HEK293 (cell line): ENCODE data around the gene ASTN2.
A peak's percentile ranks its signal among the peaks of the same experiment; 100 is the strongest.

Source experiments
- CTCF ChIA-PET: fragments of 350-600 bp; formaldehyde crosslinking; extraction: SDS; loops from one replicate; lab custom pipeline; 2021; ENCODE audit warnings: antibody characterized with exemption; lab: Yijun Ruan, JAX
- POLR2A ChIA-PET: fragments of 300-600 bp; formaldehyde crosslinking; extraction: SDS; loops from one replicate; lab custom pipeline; 2020; ENCODE audit warnings: antibody characterized with exemption, inconsistent platforms; lab: Yijun Ruan, JAX
- H3K27ac ChIP-seq: fragments of 200-500 bp; sonication (Bioruptor generic); 2 replicates; pipeline ENCODE4 v1.5.1; 2014; ENCODE audit warnings: low read depth, low read length, control low read depth, inconsistent platforms; ENCODE audit errors: extremely low read depth
- H3K36me3 ChIP-seq, 2 experiments: fragments of 200-500 bp in 1 of 2; sonication (Bioruptor generic) in 1 of 2; 1 replicate in 1 of 2; 2 replicates in 1 of 2; pipeline ENCODE4 v1.5.1; 2014 to 2017; ENCODE audit warnings: inconsistent platforms in 2 of 2, low read length in 2 of 2; ENCODE audit not compliant: control insufficient read depth in 2 of 2, insufficient read depth in 1 of 2
- H3K4me1 ChIP-seq: fragments of 200-500 bp; sonication (Bioruptor generic); 2 replicates; pipeline ENCODE4 v1.5.1; 2014; ENCODE audit warnings: mild to moderate bottlenecking, low read length, inconsistent platforms; ENCODE audit not compliant: control insufficient read depth, insufficient read depth
- H3K4me3 ChIP-seq: 2 replicates; pipeline ENCODE4 v1.5.1; 2011; ENCODE audit warnings: low read depth, mild to moderate bottlenecking, control low read depth, low read length, moderate library complexity
- H3K9me3 ChIP-seq: fragments of 200-500 bp; sonication (Bioruptor generic); 2 replicates; pipeline ENCODE4 v1.5.1; 2014; ENCODE audit warnings: low read depth, low read length, inconsistent platforms; ENCODE audit not compliant: control insufficient read depth, insufficient read depth
- AEBP2 ChIP-seq: fragments of 450-650 bp; formaldehyde crosslinking; IDR thresholded peaks from 2 replicates; pipeline ENCODE4 v1.5.1; 2016; ENCODE audit warnings: missing biosample characterization, missing genetic modification characterization, borderline replicate concordance
- IKZF3 ChIP-seq: fragments of 450-650 bp; IDR thresholded peaks from 2 replicates; pipeline ENCODE4 v1.5.0; 2018; ENCODE audit warnings: missing biosample characterization, mild to moderate bottlenecking, missing genetic modification characterization, moderate library complexity
- SCRT1 ChIP-seq: fragments of 450-650 bp; formaldehyde crosslinking; IDR thresholded peaks from 2 replicates; pipeline ENCODE4 v1.5.1; 2016; ENCODE audit warnings: missing biosample characterization, missing genetic modification characterization, borderline replicate concordance
- SP3 ChIP-seq: fragments of 450-650 bp; formaldehyde crosslinking; IDR thresholded peaks from 2 replicates; pipeline ENCODE4 v1.5.1; 2016; ENCODE audit warnings: missing biosample characterization, missing genetic modification characterization
- YY1 ChIP-seq: fragments of 450-650 bp; formaldehyde crosslinking; IDR thresholded peaks from 2 replicates; pipeline ENCODE4 v1.5.1; 2018; ENCODE audit warnings: missing biosample characterization, missing genetic modification characterization
- ZBTB49 ChIP-seq: fragments of 450-650 bp; formaldehyde crosslinking; IDR thresholded peaks from 2 replicates; pipeline ENCODE4 v1.5.1; 2016; ENCODE audit warnings: missing biosample characterization, missing genetic modification characterization, low read depth
- ZFHX2 ChIP-seq: fragments of 450-650 bp; formaldehyde crosslinking; conservative IDR thresholded peaks from 2 replicates; pipeline ENCODE4 v1.5.1; 2016; ENCODE audit warnings: missing biosample characterization, missing genetic modification characterization
- ZNF112 ChIP-seq: fragments of 450-650 bp; formaldehyde crosslinking; IDR thresholded peaks from 2 replicates; pipeline ENCODE4 v1.5.0; 2017; ENCODE audit warnings: missing biosample characterization, missing genetic modification characterization
- ZNF174 ChIP-seq: fragments of 450-650 bp; formaldehyde crosslinking; IDR thresholded peaks from 2 replicates; pipeline ENCODE4 v1.5.0; 2017; ENCODE audit warnings: missing biosample characterization, mild to moderate bottlenecking, missing genetic modification characterization
- ZNF18 ChIP-seq: fragments of 450-650 bp; formaldehyde crosslinking; IDR thresholded peaks from 2 replicates; pipeline ENCODE4 v1.5.1; 2016; ENCODE audit warnings: missing biosample characterization, missing genetic modification characterization
- ZNF221 ChIP-seq: fragments of 450-650 bp; formaldehyde crosslinking; IDR thresholded peaks from 2 replicates; pipeline ENCODE4 v1.5.1; 2017; ENCODE audit warnings: missing biosample characterization, missing genetic modification characterization, borderline replicate concordance
- ZNF274 ChIP-seq, 2 experiments: fragments of 200-500 bp in 1 of 2; fragments of 450-650 bp in 1 of 2; sonication (Bioruptor generic) in 1 of 2; formaldehyde crosslinking in 1 of 2; IDR thresholded peaks; 2 replicates each; pipeline versions ENCODE4 v1.5.1 to v1.6.1; 2014 to 2016; ENCODE audit warnings: borderline replicate concordance in 1 of 2, inconsistent platforms in 1 of 2, low read length in 1 of 2, missing biosample characterization in 1 of 2, missing genetic modification characterization in 1 of 2
- ZNF449 ChIP-seq: fragments of 450-650 bp; formaldehyde crosslinking; IDR thresholded peaks from 2 replicates; pipeline ENCODE4 v1.5.1; 2017; ENCODE audit warnings: missing biosample characterization, mild to moderate bottlenecking, missing genetic modification characterization, moderate library complexity
- ZNF544 ChIP-seq: fragments of 450-650 bp; formaldehyde crosslinking; IDR thresholded peaks from 2 replicates; pipeline ENCODE4 v1.5.0; 2017; ENCODE audit warnings: missing biosample characterization, missing genetic modification characterization
- ZNF549 ChIP-seq: fragments of 450-650 bp; IDR thresholded peaks from 2 replicates; pipeline ENCODE4 v1.5.1; 2018; ENCODE audit warnings: missing biosample characterization, missing genetic modification characterization, mild to moderate bottlenecking, inconsistent platforms, moderate library complexity
- ZNF610 ChIP-seq: fragments of 450-650 bp; formaldehyde crosslinking; IDR thresholded peaks from 2 replicates; pipeline ENCODE4 v1.5.1; 2016; ENCODE audit warnings: missing biosample characterization, missing genetic modification characterization, borderline replicate concordance
- ZNF639 ChIP-seq: fragments of 450-650 bp; formaldehyde crosslinking; IDR thresholded peaks from 2 replicates; pipeline ENCODE4 v1.5.1; 2016; ENCODE audit warnings: missing biosample characterization, missing genetic modification characterization
- ZNF664 ChIP-seq: fragments of 450-650 bp; formaldehyde crosslinking; IDR thresholded peaks from 2 replicates; pipeline ENCODE4 v1.5.1; 2016; ENCODE audit warnings: missing biosample characterization, missing genetic modification characterization
- ZNF701 ChIP-seq: fragments of 450-650 bp; formaldehyde crosslinking; IDR thresholded peaks from 2 replicates; pipeline ENCODE4 v1.5.1; 2016; ENCODE audit warnings: missing biosample characterization, missing genetic modification characterization
- ZNF777 ChIP-seq: fragments of 450-650 bp; formaldehyde crosslinking; IDR thresholded peaks from 2 replicates; pipeline ENCODE4 v1.5.1; 2017; ENCODE audit warnings: missing biosample characterization, missing genetic modification characterization, borderline replicate concordance
- ZNF837 ChIP-seq: fragments of 450-650 bp; formaldehyde crosslinking; IDR thresholded peaks from 2 replicates; pipeline ENCODE4 v1.5.1; 2016; ENCODE audit warnings: missing biosample characterization, missing genetic modification characterization

ASTN2 gene

GRCh38 chr9:117414906-117415331 lies at the start of gene ASTN2:
Gene ASTN2 (minus strand): TSS chr9:117415057. CDS start chr9:117414938, 119 bp downstream.
- ChIA-PET CTCF (interaction anchor here (1.0 kb wide), 1 partner anchor 11 kb away, joined by 5 read pairs; no protein-coding TSS in a partner anchor), POLR2A (interaction anchor here (0.5 to 0.6 kb wide), 2 partner anchors 11 to 298 kb away, joined by 3 read pairs; no protein-coding TSS in a partner anchor)

GRCh38 chr9:117462861-117463260 lies 48.0 kb upstream of the ASTN2 start:
- ChIA-PET POLR2A (no interaction called here), CTCF (no interaction called here)
- Histone ChIP-seq H3K4me3 (no peak overlapping the region), H3K27ac (no peak overlapping the region), H3K9me3 (no peaks in the 10 kb centered on the region), H3K36me3 (no peaks in the 10 kb centered on the region), H3K4me1 (no peaks in the 10 kb centered on the region)
- TF ChIP-seq ZBTB49 (tag by site-specific recombination) (no peak), ZFHX2 (tag by site-specific recombination) (no peak), SP3 (tag by site-specific recombination) (no peak), ZNF701 (no peak), YY1 (tag by site-specific recombination) (no peak), SCRT1 (no peak), ZNF610 (no peak), IKZF3 (tag by site-specific recombination) (no peak), ZNF777 (tag by site-specific recombination) (no peak), ZNF639 (tag by site-specific recombination) (no peak), ZNF274 (IDR thresholded peaks at IDR 0.05; ENCODE audit: low read length) (no peak), ZNF274 (tag by site-specific recombination; IDR thresholded peaks at IDR 0.05; ENCODE audit: borderline replicate concordance) (no peak), ZNF549 (no peak), ZNF221 (tag by site-specific recombination) (no peak), ZNF18 (tag by site-specific recombination) (no peak), ZNF174 (tag by site-specific recombination) (no peak)

More at GRCh38 chr9:117414906-117415331, at the start of gene ASTN2:
- Histone ChIP-seq H3K4me1 (no peaks in the 10 kb centered on the region), H3K9me3 (no peaks in the 10 kb centered on the region), H3K36me3 (no peaks in the 10 kb centered on the region), H3K4me3 (peak within 1 kb of the TSS; percentile 56), H3K27ac (peak within 1 kb of the TSS; percentile 44; the same call in 1 of the 2 replicates)
- no peak for TF ChIP-seq ZNF174 (tag by site-specific recombination)
- 0 out of 2 replicates have a peak, but pooled peaks have one; percentile 30 for TF ChIP-seq SP3 (tag by site-specific recombination)
- TF ChIP-seq, all 188 proteins: peak for 1

GRCh38 chr9:117461386-117461785 lies 46.5 kb upstream of the ASTN2 start:
- ChIA-PET POLR2A (no interaction called here), CTCF (interaction anchor here (1.6 kb wide), 1 partner anchor 26 kb away, joined by 7 read pairs; no protein-coding TSS in a partner anchor)
- no peaks in the 10 kb centered on the region for H3K4me1 ChIP-seq
- H3K4me3 ChIP-seq = no peak overlapping the region
- TF ChIP-seq ZNF449 (tag by site-specific recombination) = no peak
- no peak for TF ChIP-seq ZNF221 (tag by site-specific recombination)
- no peak for TF ChIP-seq ZNF664 (tag by site-specific recombination)
- TF ChIP-seq ZNF837 = no peak
- no peak for TF ChIP-seq ZNF112 (tag by site-specific recombination)
- TF ChIP-seq ZNF174 (tag by site-specific recombination) = no peak
- no peak for TF ChIP-seq ZNF544 (tag by site-specific recombination)
- TF ChIP-seq AEBP2 (tag by site-specific recombination) = no peak
- H3K9me3 ChIP-seq = no peaks in the 10 kb centered on the region
- H3K36me3 ChIP-seq = no peaks in the 10 kb centered on the region
- H3K27ac ChIP-seq = no peak overlapping the region
